ENCODE measurements around the gene GMCL1. TPM values are rescaled to one million over a fixed set of nuclear protein-coding genes. Genes with fewer than 3 reads are reported as not detected.

Gene GMCL1
- total and polyA plus RNA-seq, 2 of the 13 experiments (the other 11 are each of a cell fraction or from before 2014, with no cell fraction given) = 18.7 to 24.0 TPM

- no peak for TF ChIP-seq TCF12 (IDR thresholded peaks at IDR 0.05)
- TF ChIP-seq TCF12 (CRISPR knock-in tag; IDR thresholded peaks at IDR 0.05) = peak; percentile 49; the same call in 1 of the 2 replicates
- TF ChIP-seq ZBTB8A (CRISPR knock-in tag; IDR thresholded peaks at IDR 0.05; ENCODE audit: borderline replicate concordance, low read depth) = no peak
- no peak for TF ChIP-seq RFX1 (IDR thresholded peaks at IDR 0.05)
- TF ChIP-seq ZNF224 (CRISPR knock-in tag; IDR thresholded peaks at IDR 0.05) = no peak
- TF ChIP-seq PHF5A (CRISPR knock-in tag; IDR thresholded peaks at IDR 0.05; ENCODE audit: low read depth, unreplicated experiment) = no peak
- TF ChIP-seq MTA1 (CRISPR knock-in tag; IDR thresholded peaks at IDR 0.05; ENCODE audit: borderline replicate concordance) = no peak
- TF ChIP-seq SOX13 (IDR thresholded peaks at IDR 0.05) = no peak
- no peak for TF ChIP-seq SOX13 (CRISPR knock-in tag; conservative IDR thresholded peaks at IDR 0.05 in 1 of 2, IDR thresholded peaks at IDR 0.05 in 1 of 2)
- TF ChIP-seq, protein P1, sequence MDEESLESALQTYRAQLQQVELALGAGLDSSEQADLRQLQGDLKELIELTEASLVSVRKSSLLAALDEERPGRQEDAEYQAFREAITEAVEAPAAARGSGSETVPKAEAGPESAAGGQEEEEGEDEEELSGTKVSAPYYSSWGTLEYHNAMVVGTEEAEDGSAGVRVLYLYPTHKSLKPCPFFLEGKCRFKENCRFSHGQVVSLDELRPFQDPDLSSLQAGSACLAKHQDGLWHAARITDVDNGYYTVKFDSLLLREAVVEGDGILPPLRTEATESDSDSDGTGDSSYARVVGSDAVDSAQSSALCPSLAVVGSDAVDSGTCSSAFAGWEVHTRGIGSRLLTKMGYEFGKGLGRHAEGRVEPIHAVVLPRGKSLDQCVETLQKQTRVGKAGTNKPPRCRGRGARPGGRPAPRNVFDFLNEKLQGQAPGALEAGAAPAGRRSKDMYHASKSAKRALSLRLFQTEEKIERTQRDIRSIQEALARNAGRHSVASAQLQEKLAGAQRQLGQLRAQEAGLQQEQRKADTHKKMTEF (CRISPR knock-in tag; IDR thresholded peaks at IDR 0.05) = no peak
- TF ChIP-seq, protein P2, sequence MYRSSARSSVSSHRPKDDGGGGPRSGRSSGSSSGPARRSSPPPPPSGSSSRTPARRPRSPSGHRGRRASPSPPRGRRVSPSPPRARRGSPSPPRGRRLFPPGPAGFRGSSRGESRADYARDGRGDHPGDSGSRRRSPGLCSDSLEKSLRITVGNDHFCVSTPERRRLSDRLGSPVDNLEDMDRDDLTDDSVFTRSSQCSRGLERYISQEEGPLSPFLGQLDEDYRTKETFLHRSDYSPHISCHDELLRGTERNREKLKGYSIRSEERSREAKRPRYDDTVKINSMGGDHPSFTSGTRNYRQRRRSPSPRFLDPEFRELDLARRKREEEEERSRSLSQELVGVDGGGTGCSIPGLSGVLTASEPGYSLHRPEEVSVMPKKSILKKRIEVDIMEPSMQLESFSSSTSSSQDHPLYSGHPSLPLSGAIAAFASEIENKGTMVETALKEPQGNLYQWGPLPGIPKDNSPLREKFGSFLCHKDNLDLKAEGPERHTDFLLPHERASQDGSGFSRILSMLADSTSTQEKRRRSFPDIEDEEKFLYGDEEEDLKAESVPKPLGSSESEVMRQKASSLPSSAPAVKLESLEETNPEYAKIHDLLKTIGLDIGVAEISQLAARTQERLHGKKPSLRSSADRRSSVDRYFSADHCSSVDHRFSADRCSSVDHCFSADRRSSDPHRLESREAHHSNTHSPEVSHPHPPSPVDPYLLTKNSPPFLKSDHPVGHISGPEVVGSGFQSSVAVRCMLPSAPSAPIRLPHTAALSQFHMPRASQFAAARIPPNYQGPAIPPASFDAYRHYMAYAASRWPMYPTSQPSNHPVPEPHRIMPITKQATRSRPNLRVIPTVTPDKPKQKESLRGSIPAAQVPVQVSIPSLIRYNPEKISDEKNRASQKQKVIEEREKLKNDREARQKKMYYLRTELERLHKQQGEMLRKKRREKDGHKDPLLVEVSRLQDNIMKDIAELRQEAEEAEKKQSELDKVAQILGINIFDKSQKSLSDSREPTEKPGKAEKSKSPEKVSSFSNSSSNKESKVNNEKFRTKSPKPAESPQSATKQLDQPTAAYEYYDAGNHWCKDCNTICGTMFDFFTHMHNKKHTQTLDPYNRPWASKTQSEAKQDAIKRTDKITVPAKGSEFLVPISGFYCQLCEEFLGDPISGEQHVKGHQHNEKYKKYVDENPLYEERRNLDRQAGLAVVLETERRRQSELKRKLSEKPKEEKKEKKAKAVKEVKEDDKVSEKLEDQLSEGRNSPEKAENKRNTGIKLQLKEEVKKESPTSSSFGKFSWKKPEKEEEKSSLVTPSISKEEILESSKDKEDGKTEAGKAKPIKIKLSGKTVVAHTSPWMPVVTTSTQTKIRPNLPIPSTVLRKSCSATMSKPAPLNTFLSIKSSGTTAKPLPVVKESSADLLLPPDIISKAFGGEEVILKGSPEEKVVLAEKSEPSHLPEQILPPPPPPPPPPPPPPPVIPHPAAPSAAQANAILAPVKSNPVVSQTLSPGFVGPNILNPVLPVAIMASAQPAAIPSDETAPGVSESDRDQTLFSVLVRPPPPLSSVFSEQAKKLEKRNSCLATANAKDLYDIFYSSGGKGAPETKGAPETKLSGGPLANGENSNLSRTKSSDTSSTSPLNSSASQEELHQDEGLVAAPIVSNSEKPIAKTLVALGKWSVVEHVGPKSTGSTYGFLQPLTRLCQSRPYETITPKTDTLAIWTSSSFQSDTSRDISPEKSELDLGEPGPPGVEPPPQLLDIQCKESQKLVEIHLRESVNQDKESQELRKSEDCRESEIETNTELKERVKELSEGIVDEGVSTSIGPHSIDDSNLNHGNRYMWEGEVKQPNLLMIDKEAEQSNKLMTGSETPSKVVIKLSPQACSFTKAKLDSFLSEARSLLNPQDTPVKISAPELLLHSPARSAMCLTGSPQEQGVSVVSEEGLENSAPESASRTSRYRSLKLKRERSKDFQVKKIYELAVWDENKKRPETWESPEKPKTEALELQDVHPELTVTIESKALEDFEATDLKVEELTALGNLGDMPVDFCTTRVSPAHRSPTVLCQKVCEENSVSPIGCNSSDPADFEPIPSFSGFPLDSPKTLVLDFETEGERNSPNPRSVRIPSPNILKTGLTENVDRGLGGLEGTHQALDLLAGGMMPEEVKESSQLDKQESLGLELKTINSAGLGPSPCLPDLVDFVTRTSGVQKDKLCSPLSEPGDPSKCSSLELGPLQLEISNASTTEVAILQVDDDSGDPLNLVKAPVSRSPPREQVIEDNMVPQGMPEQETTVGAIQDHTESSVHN (CRISPR knock-in tag; IDR thresholded peaks at IDR 0.05) = no peak
- no peak for TF ChIP-seq YY1 (IDR thresholded peaks at IDR 0.05; ENCODE audit: insufficient read depth, insufficient replicate concordance, low read depth, low read length)
- no peak for TF ChIP-seq ELF3 (CRISPR knock-in tag; IDR thresholded peaks at IDR 0.05)
- no peak for TF ChIP-seq ZNF713 (CRISPR knock-in tag; IDR thresholded peaks at IDR 0.05)
- TF ChIP-seq IRX3 (CRISPR knock-in tag; IDR thresholded peaks at IDR 0.05; ENCODE audit: borderline replicate concordance, low read depth) = no peak
- TF ChIP-seq NCOA1 (CRISPR knock-in tag; IDR thresholded peaks at IDR 0.05) = no peak
- no peak for TF ChIP-seq ZFP41 (CRISPR knock-in tag; IDR thresholded peaks at IDR 0.05; ENCODE audit: borderline replicate concordance)
- TF ChIP-seq ZNF432 (CRISPR knock-in tag; IDR thresholded peaks at IDR 0.05; ENCODE audit: borderline replicate concordance) = no peak
- no peak for TF ChIP-seq ZBTB43 (CRISPR knock-in tag; conservative IDR thresholded peaks at IDR 0.05)
- TF ChIP-seq SSRP1 (CRISPR knock-in tag; IDR thresholded peaks at IDR 0.05) = no peak
These were observed 815 bp downstream of the GMCL1 start (continued) for GRCh38 chr2:69830045-69830905.
